ENCODE data around the gene FCRL4.

DNA sequence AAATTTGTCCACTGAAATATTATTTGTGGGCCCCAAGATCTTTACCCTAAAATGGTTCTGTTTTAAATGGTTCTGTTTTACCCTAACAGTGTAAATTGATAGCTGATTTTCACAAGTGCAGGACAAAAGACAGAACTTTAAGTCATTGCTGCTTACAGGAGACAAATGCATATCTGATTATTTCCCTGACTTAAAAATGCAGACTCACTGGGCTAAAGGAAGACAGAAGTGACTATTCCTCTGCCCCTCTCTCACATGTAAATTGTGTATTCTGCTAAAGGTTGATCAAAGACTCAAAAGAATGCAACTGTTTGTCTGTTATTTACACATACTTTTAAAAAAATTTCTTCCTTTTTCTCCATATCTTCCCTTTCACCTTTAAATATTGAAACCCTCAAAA, 58.3 kb downstream of the FCRL4 start:
- TF ChIP-seq EZH2 (IDR thresholded peaks at IDR 0.05; ENCODE audit: insufficient read depth, poor library complexity, severe bottlenecking) (no peak), EZH2phosphoT487 (IDR thresholded peaks at IDR 0.05; ENCODE audit: insufficient read depth, low read depth) (no peak)
